ENCODE data around the gene ABRAXAS1.

- no peak for TF ChIP-seq CTCF (conservative IDR thresholded peaks at IDR 0.05)
- no peak for TF ChIP-seq EZH2 (IDR thresholded peaks at IDR 0.05; ENCODE audit: low read depth)
Observed at GRCh38 chr4:83516042-83516772, 31.3 kb upstream of the ABRAXAS1 start.

All from PC-9 (cell line).